Esophagus squamous epithelium (tissue), 5 donors: Measurements from ENCODE around the gene PPP1R12C. TPM values are rescaled to one million over a fixed set of nuclear protein-coding genes. Genes with fewer than 3 reads are reported as not detected.

Source experiments
- DNase-seq: peaks from one replicate; lab custom pipeline; 2025; lab: John Stamatoyannopoulos, UW
- H3K27ac ChIP-seq, 4 donors: fragments of 200-600 bp; sonication (generic); one replicate each; pipeline ENCODE4 v1.5.1; 2016 to 2019; ENCODE audit warnings: mild to moderate bottlenecking in 1 of 4
- H3K27me3 ChIP-seq, 4 donors: fragments of 200-600 bp; sonication (generic); 1 replicate in 3 of 4; 2 replicates in 1 of 4; pipeline versions ENCODE4 v1.5.1 to v1.6.0; 2017 to 2021; ENCODE audit warnings: antibody characterized with exemption in 1 of 4
- H3K36me3 ChIP-seq, 3 donors: fragments of 200-600 bp; sonication (generic); one replicate each; pipeline ENCODE4 v1.5.1; 2016 to 2019
- H3K4me1 ChIP-seq, 3 donors: fragments of 200-600 bp; sonication (generic); one replicate each; pipeline ENCODE4 v1.5.1; 2017 to 2019
- H3K4me3 ChIP-seq, 4 donors: fragments of 200-600 bp; sonication (generic); 1 replicate in 3 of 4; 2 replicates in 1 of 4; pipeline ENCODE4 v1.5.1; 2016 to 2019; ENCODE audit warnings: mild to moderate bottlenecking in 2 of 4, moderate library complexity in 1 of 4
- H3K9me3 ChIP-seq, 3 donors: fragments of 200-600 bp; sonication (generic); one replicate each; pipeline ENCODE4 v1.5.1; 2016 to 2019
- CTCF ChIP-seq, 6 experiments: fragments of 450-650 bp in 4 of 6; fragments of 200-600 bp in 2 of 6; sonication (generic) in 2 of 6; IDR thresholded peaks; one replicate each; pipeline ENCODE4 v1.5.1; 2016 to 2019; ENCODE audit warnings: antibody characterized with exemption in 6 of 6, mild to moderate bottlenecking in 4 of 6, moderate library complexity in 4 of 6
- POLR2A ChIP-seq, 4 donors: fragments of 450-650 bp; IDR thresholded peaks; one replicate each; pipeline ENCODE4 v1.6.1; 2017; ENCODE audit warnings: antibody characterized with exemption in 4 of 4, mild to moderate bottlenecking in 4 of 4, moderate library complexity in 3 of 4
- WGBS, 2 donors: methylation state at CpG; one replicate each; pipeline ENCODE4 v1.1.5; 2018; 5-methylcytosine and 5-hydroxymethylcytosine counted together
- intact Hi-C: fragments of 100-400 bp; cut with DNase I; formaldehyde crosslinking; loops from one replicate; pipeline ENCODE4 v1.15.0; 2022
- small RNA-seq, 4 donors: library from RNA; depleted of rRNA; stranded (forward); fragments of <200 nt; gene quantifications; one replicate each; pipeline ENCODE3, GENCODE V24; 2016
- total RNA-seq, 4 donors: library from RNA; depleted of rRNA; stranded (reverse); fragments of >200 nt; gene quantifications; one replicate each; pipeline ENCODE4 v1.1.0, GENCODE V29; 2016
- donor health status: DM: yes; HTN: yes; CAD: no.

PPP1R12C gene
- total RNA-seq, 4 donors from 2014 or later: 35.1 to 89.1 (median 43.7) TPM

GRCh38 chr19:55041627-55042343 lies 75.7 kb downstream of the PPP1R12C start:
- peaks cover 17 to 70% (median 19%) of the 10 kb centered on the region in 3 donors for H3K36me3 ChIP-seq

DNA sequence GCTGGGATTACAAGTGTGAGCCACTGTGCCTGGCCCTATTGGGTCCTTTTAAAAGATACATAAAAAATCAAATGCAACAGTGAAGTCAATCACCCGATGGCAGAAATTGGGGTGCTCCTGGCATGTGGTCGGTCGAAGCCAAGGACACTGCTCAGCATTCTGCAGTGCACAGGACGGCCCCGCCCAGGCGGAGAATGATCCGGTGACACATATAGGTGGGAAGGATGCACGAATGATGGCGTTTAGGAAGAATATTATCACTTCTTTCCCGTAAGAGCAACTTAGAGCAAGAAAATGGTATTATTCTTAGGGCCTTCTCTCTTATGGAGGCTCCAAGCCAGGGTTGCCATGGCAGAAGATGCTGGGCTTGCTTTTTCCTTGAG lies 76.2 kb downstream of the PPP1R12C start:
- DNase-seq: no peak
- WGBS, 2 donors: 79 to 94% methylated on average over 9 to 10 of the region's 10 CpGs
- H3K36me3 ChIP-seq: peaks cover 12 to 64% (median 13%) of the 10 kb centered on the region in 3 donors

More at GRCh38 chr19:55041627-55042343, 75.7 kb downstream of the PPP1R12C start:
- no peak for TF ChIP-seq POLR2A (IDR thresholded peaks at IDR 0.05)
- TF ChIP-seq CTCF (IDR thresholded peaks at IDR 0.05): no peak
- H3K4me1 ChIP-seq: peaks cover 0 to 5% (median 0%) of the 10 kb centered on the region in 3 donors
- H3K27me3 ChIP-seq: no peaks in the 10 kb centered on the region
- no peak overlapping the region for H3K4me3 ChIP-seq
- intact Hi-C loops: no loop called here
- no peaks in the 10 kb centered on the region for H3K9me3 ChIP-seq
- 68 to 80% methylated on average over 29 to 30 of the region's 30 CpGs for WGBS, 2 donors
- DNase-seq: no peak
- no peak overlapping the region for H3K27ac ChIP-seq

More for the DNA sequence above, 76.2 kb downstream of the PPP1R12C start:
- intact Hi-C loops: no loop called here
- H3K4me3 ChIP-seq: no peak overlapping the region
- no peaks in the 10 kb centered on the region for H3K27me3 ChIP-seq
- H3K4me1 ChIP-seq: peaks cover 0 to 5% (median 0%) of the 10 kb centered on the region in 3 donors
- H3K9me3 ChIP-seq: no peaks in the 10 kb centered on the region
- TF ChIP-seq CTCF (IDR thresholded peaks at IDR 0.05): no peak
- no peak for TF ChIP-seq POLR2A (IDR thresholded peaks at IDR 0.05)
- no peak overlapping the region for H3K27ac ChIP-seq

Small RNA genes lying within 50 kb of the gene (small RNA-seq; reads per million reads assigned to genes)
- gene MIR7975 (0 reads per million in 4 donors), gene RF01210 (0 to 0.27 (median 0) reads per million in 4 donors)

Other genes starting within 250 kb of the PPP1R12C start
- gene FCAR, start 243.4 kb downstream of the PPP1R12C start, total RNA-seq: under 1 TPM in 2 of 4 donors, not detected in 2; 0.41 to 0.61 TPM
- gene NCR1, start 211.5 kb downstream of the PPP1R12C start, total RNA-seq: not detected
- gene NLRP7, start 170.1 kb downstream of the PPP1R12C start, total RNA-seq: not detected
- 10 to 100 TPM; 10.1 to 44.4 (median 17.5) TPM for gene NLRP2, start 151.3 kb downstream of the PPP1R12C start, total RNA-seq
- gene GP6, start 79.4 kb downstream of the PPP1R12C start, total RNA-seq: not detected
- gene RDH13, start 54.5 kb downstream of the PPP1R12C start, total RNA-seq: 10 to 100 TPM; 32.2 to 68.0 (median 41.4) TPM
- 100 to 1,000 TPM; 151 to 341 (median 286) TPM for gene EPS8L1, start 41.8 kb downstream of the PPP1R12C start, total RNA-seq
- 10 to 100 TPM in 1 of 4 donors, 1 to 10 TPM in 3; 3.3 to 23.1 (median 6.2) TPM for gene TNNT1, start 31.6 kb upstream of the PPP1R12C start, total RNA-seq
- not detected for gene TNNI3, start 40.1 kb upstream of the PPP1R12C start, total RNA-seq
- gene DNAAF3, start 49.0 kb upstream of the PPP1R12C start, total RNA-seq: 1 to 10 TPM in 3 of 4 donors, under 1 TPM in 1; 0.53 to 2.8 (median 1.4) TPM
- under 1 TPM in 1 of 4 donors, not detected in 3; 0.22 TPM for gene SYT5, start 62.7 kb upstream of the PPP1R12C start, total RNA-seq
- gene PTPRH, start 91.9 kb upstream of the PPP1R12C start, total RNA-seq: 1 to 10 TPM in 3 of 4 donors, under 1 TPM in 1; 0.57 to 2.0 (median 1.3) TPM
- gene TMEM86B, start 111.1 kb upstream of the PPP1R12C start, total RNA-seq: 1 to 10 TPM in 3 of 4 donors, not detected in 1; 1.1 to 3.6 (median 2.2) TPM
- 10 to 100 TPM; 30.6 to 59.2 (median 47.4) TPM for gene PPP6R1, start 141.4 kb upstream of the PPP1R12C start, total RNA-seq
- 10 to 100 TPM; 27.1 to 40.7 (median 32.4) TPM for gene HSPBP1, start 162.5 kb upstream of the PPP1R12C start, total RNA-seq
- 1 to 10 TPM in 1 of 4 donors, under 1 TPM in 1, not detected in 2; 0.73 to 1.1 TPM for gene BRSK1, start 166.4 kb upstream of the PPP1R12C start, total RNA-seq
- 1 to 10 TPM in 1 of 4 donors, not detected in 3; 1.7 TPM for gene TMEM150B, start 207.7 kb upstream of the PPP1R12C start, total RNA-seq
- 1 to 10 TPM; 5.3 to 9.9 (median 8.2) TPM for gene KMT5C, start 222.2 kb upstream of the PPP1R12C start, total RNA-seq
- gene COX6B2, start 237.1 kb upstream of the PPP1R12C start, total RNA-seq: 1 to 10 TPM in 1 of 4 donors, under 1 TPM in 2, not detected in 1; 0.66 to 1.4 (median 0.95) TPM
- gene GARIN5B, start 245.6 kb upstream of the PPP1R12C start, total RNA-seq: not detected